GM19438 (cell line): ENCODE measurements around the gene RNASE13.
"Not testable (repeated sequence)": the region's sequence is repeated elsewhere in the genome, so short reads cannot be mapped to it uniquely, and the experiment has no call there.

Source experiments
- ATAC-seq: cut with Tn5 transposase; IDR thresholded peaks from one replicate; pipeline ENCODE4 v1.9.1; 2021; ENCODE audit warnings: low read depth; ENCODE audit not compliant: unreplicated experiment

The RNASE13 gene

GRCh38 chr14:21024585-21025370 lies 9.8 kb downstream of the RNASE13 start, which contains the start of gene NDRG2:
Gene NDRG2, minus strand, starts transcription at chr14:21025061. Its CDS starts 1,746 bp downstream, at chr14:21023315.
- no peak for ATAC-seq

- ATAC-seq, result no peak
These were observed 10.6 kb downstream of the RNASE13 start for GRCh38 chr14:21023817-21024584.

GRCh38 chr14:21023174-21023573 lies 11.4 kb downstream of the RNASE13 start:
- ATAC-seq, result no peak

- ATAC-seq, result no peak
These were observed 11.9 kb downstream of the RNASE13 start for GRCh38 chr14:21022686-21023085.

GRCh38 chr14:21020977-21021545 lies 13.5 kb downstream of the RNASE13 start:
- ATAC-seq, result no peak

GRCh38 chr14:21019366-21019765 lies 15.2 kb downstream of the RNASE13 start:
- no peak for ATAC-seq

GRCh38 chr14:21018781-21019180 lies 15.8 kb downstream of the RNASE13 start:
- no peak for ATAC-seq

- ATAC-seq, result no peak
These were observed 16.3 kb downstream of the RNASE13 start for GRCh38 chr14:21018286-21018685.

- ATAC-seq, result no peak
These were observed 16.9 kb downstream of the RNASE13 start for GRCh38 chr14:21017528-21018245.

GRCh38 chr14:21016413-21017190 lies 18.0 kb downstream of the RNASE13 start:
- ATAC-seq, result no peak

- ATAC-seq, result no peak
These were observed 19.3 kb downstream of the RNASE13 start for GRCh38 chr14:21015312-21015711.

- ATAC-seq, result no peak
These were observed 19.8 kb downstream of the RNASE13 start for GRCh38 chr14:21014761-21015190.

GRCh38 chr14:21011136-21011535 lies 23.5 kb downstream of the RNASE13 start:
- ATAC-seq, result no peak

- not testable (repeated sequence) for ATAC-seq
These were observed 24.9 kb downstream of the RNASE13 start for GRCh38 chr14:21009721-21010120.

- no peak for ATAC-seq
These were observed 30.7 kb downstream of the RNASE13 start for GRCh38 chr14:21003788-21004346.

GRCh38 chr14:21001218-21001617 lies 33.4 kb downstream of the RNASE13 start:
- no peak for ATAC-seq

GRCh38 chr14:20999591-20999990 lies 35.0 kb downstream of the RNASE13 start:
- ATAC-seq, result no peak

- no peak for ATAC-seq
These were observed 35.8 kb downstream of the RNASE13 start, which contains the start of gene SLC39A2 for GRCh38 chr14:20998674-20999366. Gene SLC39A2, plus strand, starts transcription at chr14:20999293. Its CDS starts 154 bp downstream, at chr14:20999447.

GRCh38 chr14:20998139-20998538 lies 36.5 kb downstream of the RNASE13 start:
- no peak for ATAC-seq
